Amniotic stem cell (primary cell): ENCODE data around the gene CIROP.

ENCODE experiments used
- DNase-seq: peaks from one replicate; lab custom pipeline; 2025; lab: John Stamatoyannopoulos, UW

The CIROP gene

GRCh38 chr14:23104591-23105347 lies at the start of gene CIROP:
Gene CIROP, minus strand, starts transcription at chr14:23104989. Its CDS starts 69 bp downstream, at chr14:23104920.
- DNase-seq, result no peak

- peak; percentile 49 for DNase-seq
Measured at GRCh38 chr14:23153851-23154796, 49.3 kb upstream of the CIROP start.

GRCh38 chr14:23151342-23151741 lies 46.6 kb upstream of the CIROP start:
- no peak for DNase-seq

- DNase-seq, result no peak
Measured at GRCh38 chr14:23149745-23150144, 45.0 kb upstream of the CIROP start.

GRCh38 chr14:23148591-23149249 lies 43.9 kb upstream of the CIROP start:
- DNase-seq, result no peak

- DNase-seq, result no peak
Measured at GRCh38 chr14:23147676-23148075, 42.9 kb upstream of the CIROP start.

- DNase-seq, result no peak
Measured at GRCh38 chr14:23146980-23147379, 42.2 kb upstream of the CIROP start.

- DNase-seq, result no peak
Measured at GRCh38 chr14:23146351-23146910, 41.6 kb upstream of the CIROP start.

- no peak for DNase-seq
Measured at GRCh38 chr14:23145794-23146350, 41.1 kb upstream of the CIROP start.

- DNase-seq, result no peak
Measured at GRCh38 chr14:23143911-23144310, 39.1 kb upstream of the CIROP start.

- DNase-seq, result no peak
Measured at GRCh38 chr14:23142826-23143225, 38.0 kb upstream of the CIROP start.

- DNase-seq, result peak; percentile 85
Measured at GRCh38 chr14:23141706-23142444, 37.1 kb upstream of the CIROP start.

GRCh38 chr14:23140371-23140770 lies 35.6 kb upstream of the CIROP start:
- DNase-seq, result no peak

- DNase-seq, result no peak
Measured at GRCh38 chr14:23139874-23140273, 35.1 kb upstream of the CIROP start.

- no peak for DNase-seq
Measured at GRCh38 chr14:23137813-23138535, 33.2 kb upstream of the CIROP start.

- DNase-seq, result no peak
Measured at GRCh38 chr14:23137192-23137812, 32.5 kb upstream of the CIROP start.

- DNase-seq, result no peak
Measured at GRCh38 chr14:23136566-23137133, 31.9 kb upstream of the CIROP start.

GRCh38 chr14:23132970-23133369 lies 28.2 kb upstream of the CIROP start:
- DNase-seq, result no peak

- DNase-seq, result no peak
Measured at GRCh38 chr14:23131482-23131881, 26.7 kb upstream of the CIROP start.

GRCh38 chr14:23130871-23131270 lies 26.1 kb upstream of the CIROP start:
- DNase-seq, result no peak
